Glutamatergic neuron (in vitro differentiated cells): ENCODE measurements around the gene AVPI1. TPM values are rescaled to one million over a fixed set of nuclear protein-coding genes. Genes with fewer than 3 reads are reported as not detected.
A peak's percentile ranks its signal among the peaks of the same experiment; 100 is the strongest.
"Not testable (repeated sequence)": the region's sequence is repeated elsewhere in the genome, so short reads cannot be mapped to it uniquely, and the experiment has no call there.

Experiments
- DNase-seq: peaks from one replicate; pipeline ENCODE4 v3.0.0; 2022
- H3K27ac Mint-ChIP-seq: one replicate; pipeline ENCODE4 v1.8.0; 2020; ENCODE audit warnings: mild to moderate bottlenecking, mixed read lengths, inconsistent platforms; ENCODE audit not compliant: unreplicated experiment
- H3K27me3 Mint-ChIP-seq: one replicate; pipeline ENCODE4 v1.8.0; 2020; ENCODE audit warnings: mild to moderate bottlenecking, moderate library complexity, mixed read lengths, inconsistent platforms; ENCODE audit not compliant: unreplicated experiment
- H3K36me3 Mint-ChIP-seq: one replicate; pipeline ENCODE4 v1.8.0; 2020; ENCODE audit warnings: mild to moderate bottlenecking, mixed read lengths, inconsistent platforms; ENCODE audit not compliant: unreplicated experiment
- H3K4me1 Mint-ChIP-seq: one replicate; pipeline ENCODE4 v1.8.0; 2020; ENCODE audit warnings: mild to moderate bottlenecking, low read depth, mixed read lengths, inconsistent platforms; ENCODE audit not compliant: unreplicated experiment
- H3K4me3 Mint-ChIP-seq: one replicate; pipeline ENCODE4 v1.8.0; 2020; ENCODE audit warnings: mild to moderate bottlenecking, mixed read lengths, inconsistent platforms; ENCODE audit not compliant: unreplicated experiment
- H3K9me3 Mint-ChIP-seq: one replicate; pipeline ENCODE4 v1.8.0; 2020; ENCODE audit warnings: mild to moderate bottlenecking, moderate library complexity, mixed read lengths, inconsistent platforms; ENCODE audit not compliant: unreplicated experiment
- CTCF ChIP-seq: fragments of 200-600 bp; sonication (generic); IDR thresholded peaks from one replicate; pipeline ENCODE4 v1.5.0; 2021; ENCODE audit not compliant: partially characterized antibody, unreplicated experiment
- total RNA-seq: library from RNA; stranded (reverse); fragmentation: NEBNext Ultra II Directional; extraction: Animal tissue kit (Norgen Biotek cat#: 25700); gene quantifications from one replicate; pipeline ENCODE4 v1.2.1, GENCODE V29; 2021; ENCODE audit not compliant: unreplicated experiment

Gene AVPI1
- total RNA-seq, 1 donor from 2014 or later, result 4.5 TPM

- no peak for TF ChIP-seq CTCF
- Mint-ChIP-seq H3K27me3 (no peaks in the 10 kb centered on the region), H3K4me1 (peaks cover 9% of the 10 kb centered on the region), H3K9me3 (peaks cover 3% of the 10 kb centered on the region), H3K27ac (no peak overlapping the region), H3K36me3 (no peaks in the 10 kb centered on the region), H3K4me3 (no peak overlapping the region)
- no peak for DNase-seq
Observed at GRCh38 chr10:97705006-97705670, 18.1 kb upstream of the AVPI1 start.

GRCh38 chr10:97704341-97704740 lies 17.3 kb upstream of the AVPI1 start:
- H3K4me1 Mint-ChIP-seq, result peaks cover 13% of the 10 kb centered on the region
- no peak for TF ChIP-seq CTCF
- DNase-seq, result no peak
- peaks cover 3% of the 10 kb centered on the region for H3K9me3 Mint-ChIP-seq
- no peak overlapping the region for H3K27ac Mint-ChIP-seq
- no peaks in the 10 kb centered on the region for H3K27me3 Mint-ChIP-seq
- H3K36me3 Mint-ChIP-seq, result no peaks in the 10 kb centered on the region
- no peak overlapping the region for H3K4me3 Mint-ChIP-seq

- H3K27me3 Mint-ChIP-seq, result no peaks in the 10 kb centered on the region
- DNase-seq, result no peak
- H3K9me3 Mint-ChIP-seq, result peaks cover 3% of the 10 kb centered on the region
- no peak for TF ChIP-seq CTCF
- H3K4me1 Mint-ChIP-seq, result peaks cover 15% of the 10 kb centered on the region
- no peak overlapping the region for H3K4me3 Mint-ChIP-seq
- H3K36me3 Mint-ChIP-seq, result no peaks in the 10 kb centered on the region
- H3K27ac Mint-ChIP-seq, result no peak overlapping the region
Observed at GRCh38 chr10:97703398-97704067, 16.5 kb upstream of the AVPI1 start.

GRCh38 chr10:97701438-97702069 lies 14.5 kb upstream of the AVPI1 start:
- Mint-ChIP-seq H3K4me3 (no peak overlapping the region), H3K36me3 (no peaks in the 10 kb centered on the region), H3K27ac (no peak overlapping the region), H3K9me3 (peaks cover 6% of the 10 kb centered on the region), H3K27me3 (no peaks in the 10 kb centered on the region), H3K4me1 (peaks cover 22% of the 10 kb centered on the region)
- DNase-seq, result peak; percentile 41
- peak; percentile 64 for TF ChIP-seq CTCF

- H3K4me1 Mint-ChIP-seq, result peaks cover 22% of the 10 kb centered on the region
- H3K4me3 Mint-ChIP-seq, H3K9me3 Mint-ChIP-seq, H3K27me3 Mint-ChIP-seq, H3K36me3 Mint-ChIP-seq: not testable (repeated sequence)
- H3K27ac Mint-ChIP-seq, result peak overlapping the region; percentile 73
- peak; percentile 70 for DNase-seq
Observed at GRCh38 chr10:97698072-97698655, 11.1 kb upstream of the AVPI1 start.
